HepG2 (cell line): ENCODE measurements around the gene RNU6-1. TPM values are rescaled to one million over a fixed set of nuclear protein-coding genes. Genes with fewer than 3 reads are reported as not detected.

Experiments
- ATAC-seq: fragments of 200-7000 bp; cut with Tn5 transposase; 3 replicates; pipeline ENCODE4 v1.9.1; 2020; ENCODE audit warnings: mild to moderate bottlenecking, moderate library complexity
- BruUV-seq: library from RNA; stranded (reverse); fragments of 400-500 nt; replicated peaks from 2 replicates; lab custom pipeline; 2021; lab: Mats Ljungman, UMichigan
- CTCF ChIA-PET: fragments of 300-600 bp; formaldehyde crosslinking; extraction: SDS; loops from one replicate; lab custom pipeline; 2021; ENCODE audit warnings: low total read pairs, inconsistent platforms, low intra/inter-chr PET ratio; lab: Yijun Ruan, JAX
- POLR2A ChIA-PET: fragments of 350-600 bp; sonication (Branson Sonifier 250); formaldehyde crosslinking; loops from one replicate; lab custom pipeline; 2020; ENCODE audit warnings: antibody characterized with exemption, inconsistent platforms; lab: Yijun Ruan, JAX
- DNase-seq: peaks from one replicate; pipeline ENCODE4 v3.0.0-alpha.2; 2015; ENCODE audit warnings: low spot score
- FAIRE-seq: peaks from 3 replicates; lab custom pipeline; 2011; peaks lifted over from hg19 to GRCh38; lab: Jason Lieb, UNC
- H2AFZ ChIP-seq: one replicate; pipeline ENCODE4 v1.6.1; 2011; ENCODE audit warnings: low read length, inconsistent platforms
- H3K27ac ChIP-seq: fragments of 300-600 bp; 3 replicates; pipeline ENCODE4 v1.8.0; 2011; ENCODE audit warnings: mixed run types, mild to moderate bottlenecking, mixed read lengths, low read length, inconsistent platforms; ENCODE audit not compliant: insufficient read depth; ENCODE audit errors: extremely low read length
- H3K27me3 ChIP-seq, 2 experiments: fragments of 200-600 bp in 1 of 2; 2 replicates in 1 of 2; 3 replicates in 1 of 2; pipeline versions ENCODE4 v1.6.0 to v1.8.0; 2011; ENCODE audit warnings: low read length in 2 of 2, mild to moderate bottlenecking in 2 of 2, moderate library complexity in 2 of 2, inconsistent platforms in 1 of 2; ENCODE audit not compliant: insufficient read depth in 2 of 2, control insufficient read depth in 1 of 2
- H3K36me3 ChIP-seq, 2 experiments: fragments of 200-600 bp in 1 of 2; replicated peaks in 1 of 2; 2 replicates in 1 of 2; 3 replicates in 1 of 2; pipeline versions ENCODE4 v1.5.1 to v1.8.0; 2011; ENCODE audit warnings: low read length in 2 of 2, inconsistent platforms in 1 of 2; ENCODE audit not compliant: insufficient read depth in 2 of 2, control insufficient read depth in 1 of 2
- H3K4me1 ChIP-seq: 2 replicates; pipeline ENCODE4 v1.5.1; 2012; ENCODE audit warnings: low read length, inconsistent platforms; ENCODE audit not compliant: insufficient read depth
- H3K4me2 ChIP-seq: 2 replicates; pipeline ENCODE4 v1.6.0; 2011; ENCODE audit warnings: low read depth, low read length, inconsistent platforms
- H3K4me3 ChIP-seq, 3 experiments: fragments of 200-600 bp in 1 of 3; sonication (generic), shearing (Covaris generic) in 1 of 3; replicated peaks in 1 of 3; 2 replicates each; pipeline ENCODE4 v1.5.1; 2011 to 2016; ENCODE audit warnings: low read length in 3 of 3, inconsistent platforms in 2 of 3, low read depth in 2 of 3, mild to moderate bottlenecking in 2 of 3, control low read depth in 1 of 3, mixed read lengths in 1 of 3; ENCODE audit not compliant: insufficient read depth in 1 of 3
- H3K79me2 ChIP-seq: one replicate; pipeline ENCODE4 v1.6.1; 2011; ENCODE audit warnings: low read length, inconsistent platforms; ENCODE audit not compliant: insufficient read depth
- H3K9ac ChIP-seq: 2 replicates; pipeline ENCODE4 v1.6.0; 2011; ENCODE audit warnings: mild to moderate bottlenecking, low read depth, low read length, inconsistent platforms; ENCODE audit not compliant: insufficient read depth
- H3K9me3 ChIP-seq: 2 replicates; pipeline ENCODE4 v1.5.1; 2012; ENCODE audit warnings: mild to moderate bottlenecking, low read length
- H4K20me1 ChIP-seq: 2 replicates; pipeline ENCODE4 v1.6.0; 2011; ENCODE audit warnings: inconsistent platforms, mild to moderate bottlenecking, low read length, moderate library complexity; ENCODE audit not compliant: insufficient read depth
- ARID2 ChIP-seq: sonication (generic); formaldehyde crosslinking; IDR thresholded peaks from 2 replicates; pipeline ENCODE4 v1.8.1; 2022; ENCODE audit warnings: mild to moderate bottlenecking, missing genetic modification reagents, borderline replicate concordance
- ARID5B ChIP-seq: IDR thresholded peaks from 2 replicates; pipeline ENCODE4 v1.4.0; 2020; ENCODE audit warnings: mild to moderate bottlenecking, missing genetic modification reagents
- CENPT ChIP-seq: sonication (generic); formaldehyde crosslinking; IDR thresholded peaks from 2 replicates; pipeline ENCODE4 v1.8.0; 2022; ENCODE audit warnings: low read depth, mild to moderate bottlenecking, moderate library complexity, missing genetic modification reagents
- HMGA1 ChIP-seq: sonication (generic); formaldehyde crosslinking; conservative IDR thresholded peaks from 2 replicates; pipeline ENCODE4 v1.4.0; 2020; ENCODE audit warnings: missing genetic modification reagents
- KDM3A ChIP-seq: IDR thresholded peaks from 2 replicates; pipeline ENCODE4 v1.6.1; 2018; ENCODE audit warnings: low read depth, missing compliant biosample characterization
- MIER2 ChIP-seq: IDR thresholded peaks from 2 replicates; pipeline ENCODE4 v1.6.1; 2016; ENCODE audit warnings: missing biosample characterization, missing genetic modification reagents
- NCOA1 ChIP-seq: sonication (generic); formaldehyde crosslinking; IDR thresholded peaks from 2 replicates; pipeline ENCODE4 v1.9.0; 2021; ENCODE audit warnings: missing genetic modification reagents
- SRSF9 ChIP-seq: fragments of 200-400 bp; formaldehyde crosslinking; IDR thresholded peaks from 2 replicates; pipeline ENCODE4 v1.6.1; 2018; ENCODE audit warnings: borderline replicate concordance, mild to moderate bottlenecking, low read depth, low read length; ENCODE audit not compliant: insufficient read depth, poor library complexity, severe bottlenecking
- SYNCRIP ChIP-seq: fragments of 200-400 bp; formaldehyde crosslinking; IDR thresholded peaks from 2 replicates; pipeline ENCODE4 v1.6.1; 2018; ENCODE audit warnings: mild to moderate bottlenecking, low read depth, low read length; ENCODE audit not compliant: insufficient read depth
- TCF12 ChIP-seq, 2 experiments: fragments of 450-650 bp in 1 of 2; sonication (generic) in 1 of 2; formaldehyde crosslinking in 1 of 2; IDR thresholded peaks; 2 replicates each; pipeline versions ENCODE4 v1.6.1 to v1.8.0; 2017 to 2022; ENCODE audit warnings: antibody characterized with exemption in 1 of 2, mild to moderate bottlenecking in 1 of 2, missing genetic modification reagents in 1 of 2, moderate library complexity in 1 of 2
- U2AF2 ChIP-seq: fragments of 200-400 bp; formaldehyde crosslinking; IDR thresholded peaks from 2 replicates; pipeline ENCODE4 v1.6.1; 2017; ENCODE audit warnings: low read depth, mild to moderate bottlenecking, low read length
- ZC3H4 ChIP-seq: sonication (generic); formaldehyde crosslinking; IDR thresholded peaks from 2 replicates; pipeline ENCODE4 v1.4.0; 2020; ENCODE audit warnings: missing genetic modification reagents, borderline replicate concordance
- ZMAT3 ChIP-seq: sonication (generic); formaldehyde crosslinking; conservative IDR thresholded peaks from 2 replicates; pipeline ENCODE4 v1.7.0; 2021; ENCODE audit warnings: missing genetic modification reagents
- ZNF264 ChIP-seq: sonication (generic); formaldehyde crosslinking; IDR thresholded peaks from 2 replicates; pipeline ENCODE4 v1.4.0; 2020; ENCODE audit warnings: missing genetic modification reagents
- ZNF296 ChIP-seq: sonication (generic); formaldehyde crosslinking; conservative IDR thresholded peaks from 2 replicates; pipeline ENCODE4 v1.5.0; 2020; ENCODE audit warnings: mild to moderate bottlenecking, missing genetic modification reagents
- ZNF629 ChIP-seq: sonication (generic); formaldehyde crosslinking; conservative IDR thresholded peaks from 2 replicates; pipeline ENCODE4 v1.5.0; 2020; ENCODE audit warnings: missing genetic modification reagents
- ZNF816 ChIP-seq: sonication (generic); formaldehyde crosslinking; IDR thresholded peaks from 2 replicates; pipeline ENCODE4 v1.8.0; 2022; ENCODE audit warnings: missing genetic modification reagents, mild to moderate bottlenecking, borderline replicate concordance
- ZNF850 ChIP-seq: sonication (generic); formaldehyde crosslinking; conservative IDR thresholded peaks from 2 replicates; pipeline ENCODE4 v1.9.0; 2021; ENCODE audit warnings: mild to moderate bottlenecking, missing genetic modification reagents
- in situ Hi-C: cut with HindIII; loops from 2 replicates; pipeline ENCODE4 v1.10.0; 2017; ENCODE audit warnings: low pct_unique_long_range_greater_than_20kb; ENCODE audit not compliant: extremely low pct_ligation_motif_present
- intact Hi-C: fragments of 100-400 bp; cut with micrococcal nuclease; formaldehyde crosslinking; loops from one replicate; pipeline ENCODE4 v1.10.0; 2022; ENCODE audit not compliant: unreplicated experiment
- polyA plus RNA-seq, 8 experiments: library from polyadenylated mRNA; depleted of rRNA in 3 of 8; stranded (reverse) in 7 of 8; unstranded in 1 of 8; fragments of >200 nt; fragmentation: Illumina TruSeq in 4 of 8; extraction: Trizol in 4 of 8; gene quantifications; 2 replicates each; pipeline versions ENCODE4 v1.2.1 to v1.2.3, GENCODE V29; 2011 to 2016; ENCODE audit warnings: low read depth in 4 of 8, missing spikeins in 1 of 8, mixed read lengths in 1 of 8; ENCODE audit not compliant: insufficient read depth in 1 of 8
- total RNA-seq, 5 experiments: library from RNA; depleted of rRNA; stranded (reverse); fragments of >200 nt; fragmentation: Illumina TruSeq; extraction: Trizol; gene quantifications; 2 replicates each; pipeline ENCODE4 v1.2.3, GENCODE V29; 2016; ENCODE audit warnings: low read depth in 1 of 5

RNU6-1 gene
- total and polyA plus RNA-seq, 2 of the 13 experiments (the other 11 are each of a cell fraction or from before 2014, with no cell fraction given) = under 0.01 TPM; not detected in 1

- no peak for ATAC-seq
- no peak overlapping the region for H3K4me2 ChIP-seq
Measured at GRCh38 chr15:67885861-67886260, 46.0 kb upstream of the RNU6-1 start.

More at GRCh38 chr15:67885861-67886260, 46.0 kb upstream of the RNU6-1 start:
- no peak overlapping the region for H3K9ac ChIP-seq
- H3K9me3 ChIP-seq = no peaks in the 10 kb centered on the region
- no TSS peak for BruUV-seq
- H3K27me3 ChIP-seq = no peaks in the 10 kb centered on the region
- no peak for FAIRE-seq
- H3K79me2 ChIP-seq = no peaks in the 10 kb centered on the region
- H2AFZ ChIP-seq = no peak overlapping the region
- no peaks in the 10 kb centered on the region for H3K36me3 ChIP-seq
- no peak overlapping the region for H3K4me3 ChIP-seq
- DNase-seq = no peak
- intact Hi-C loops = loop anchor here (2.0 kb wide), 1 partner anchor 167 kb away; no protein-coding TSS in a partner anchor
- POLR2A ChIA-PET = interaction anchor here (2.3 kb wide), 1 partner anchor 42 kb away, joined by 8 read pairs; no protein-coding TSS in a partner anchor
- CTCF ChIA-PET = no interaction called here
- peaks cover 49% of the 10 kb centered on the region for H3K4me1 ChIP-seq
- TF ChIP-seq ZC3H4 (CRISPR knock-in tag) (no peak), ZNF296 (no peak), ZNF850 (CRISPR knock-in tag) (no peak), ARID2 (CRISPR knock-in tag) (no peak), TCF12 (IDR thresholded peaks at IDR 0.05) (no peak), TCF12 (CRISPR knock-in tag; IDR thresholded peaks at IDR 0.05) (no peak), ZNF629 (CRISPR knock-in tag) (no peak), HMGA1 (CRISPR knock-in tag) (no peak), U2AF2 (no peak), CENPT (no peak), ZMAT3 (CRISPR knock-in tag) (no peak), KDM3A (no peak), ZNF264 (CRISPR knock-in tag) (no peak), SRSF9 (no peak), MIER2 (CRISPR knock-in tag) (no peak), SYNCRIP (no peak), ARID5B (CRISPR knock-in tag) (no peak), ZNF816 (CRISPR knock-in tag) (no peak), NCOA1 (CRISPR knock-in tag) (no peak)
- TF ChIP-seq, all 625 proteins: peak for 0
- in situ Hi-C loops = no loop called here
- Histone ChIP-seq H3K27ac (no peak overlapping the region), H4K20me1 (no peaks in the 10 kb centered on the region)
